ENCODE measurements around the gene INPP5A.

INPP5A gene

GRCh38 chr10:132722394-132723329, 185.1 kb downstream of the INPP5A start:
- peak; percentile 74 for DNase-seq (ENCODE audit: low spot score)

- no peak for DNase-seq (ENCODE audit: low spot score)
Observed at GRCh38 chr10:132723330-132723970, 185.9 kb downstream of the INPP5A start.

- DNase-seq (ENCODE audit: low spot score), result no peak
Observed at GRCh38 chr10:132724446-132724845, 186.9 kb downstream of the INPP5A start.

GRCh38 chr10:132725202-132725601, 187.6 kb downstream of the INPP5A start:
- no peak for DNase-seq (ENCODE audit: low spot score)

- no peak for DNase-seq (ENCODE audit: low spot score)
Observed at GRCh38 chr10:132726194-132726593, 188.6 kb downstream of the INPP5A start.

- DNase-seq (ENCODE audit: low spot score), result no peak
Observed at GRCh38 chr10:132726951-132727350, 189.4 kb downstream of the INPP5A start.

- DNase-seq (ENCODE audit: low spot score), result no peak
Observed at GRCh38 chr10:132727411-132727810, 189.8 kb downstream of the INPP5A start.

- no peak for DNase-seq (ENCODE audit: low spot score)
Observed at GRCh38 chr10:132728321-132728720, 190.7 kb downstream of the INPP5A start.

GRCh38 chr10:132728741-132729140, 191.2 kb downstream of the INPP5A start:
- no peak for DNase-seq (ENCODE audit: low spot score)

- DNase-seq (ENCODE audit: low spot score), result no peak
Observed at GRCh38 chr10:132729810-132730572, 192.4 kb downstream of the INPP5A start.

- DNase-seq (ENCODE audit: low spot score), result no peak
Observed at GRCh38 chr10:132730573-132730953, 193.0 kb downstream of the INPP5A start.

- no peak for DNase-seq (ENCODE audit: low spot score)
Observed at GRCh38 chr10:132732518-132732917, 194.9 kb downstream of the INPP5A start.

- no peak for DNase-seq (ENCODE audit: low spot score)
Observed at GRCh38 chr10:132733926-132734325, 196.3 kb downstream of the INPP5A start.

- no peak for DNase-seq (ENCODE audit: low spot score)
Observed at GRCh38 chr10:132735341-132735775, 197.8 kb downstream of the INPP5A start.

- no peak for DNase-seq (ENCODE audit: low spot score)
Observed at GRCh38 chr10:132735923-132736391, 198.4 kb downstream of the INPP5A start.

- DNase-seq (ENCODE audit: low spot score), result no peak
Observed at GRCh38 chr10:132737390-132738048, 199.9 kb downstream of the INPP5A start.

GRCh38 chr10:132738454-132739224, 201.1 kb downstream of the INPP5A start:
- no peak for DNase-seq (ENCODE audit: low spot score)

- DNase-seq (ENCODE audit: low spot score), result no peak
Observed at GRCh38 chr10:132739225-132739613, 201.6 kb downstream of the INPP5A start.

- no peak for DNase-seq (ENCODE audit: low spot score)
Observed at GRCh38 chr10:132740588-132740987, 203.0 kb downstream of the INPP5A start.

GRCh38 chr10:132742167-132742836, 204.7 kb downstream of the INPP5A start:
- DNase-seq (ENCODE audit: low spot score), result no peak

- no peak for DNase-seq (ENCODE audit: low spot score)
Observed at GRCh38 chr10:132742837-132743194, 205.2 kb downstream of the INPP5A start.

Measured in left forelimb (tissue), 1 donor.